HEK293 (cell line): ENCODE results near the gene VSTM2B.

Experiments
- CTCF ChIP-seq: fragments of 450-650 bp; formaldehyde crosslinking; IDR thresholded peaks from 2 replicates; pipeline ENCODE4 v1.5.1; 2016; ENCODE audit warnings: missing biosample characterization, missing genetic modification characterization
- GLIS2 ChIP-seq: fragments of 450-650 bp; formaldehyde crosslinking; IDR thresholded peaks from 2 replicates; pipeline ENCODE4 v1.5.1; 2016; ENCODE audit warnings: missing biosample characterization, missing genetic modification characterization
- KLF9 ChIP-seq: fragments of 450-650 bp; formaldehyde crosslinking; IDR thresholded peaks from 2 replicates; pipeline ENCODE4 v1.5.1; 2016; ENCODE audit warnings: missing biosample characterization, missing genetic modification characterization, low read depth
- RBAK ChIP-seq: fragments of 450-650 bp; formaldehyde crosslinking; IDR thresholded peaks from 2 replicates; pipeline ENCODE4 v1.5.1; 2016; ENCODE audit warnings: missing biosample characterization, missing genetic modification characterization
- SP2 ChIP-seq: fragments of 450-650 bp; formaldehyde crosslinking; IDR thresholded peaks from 2 replicates; pipeline ENCODE4 v1.5.1; 2016; ENCODE audit warnings: missing biosample characterization, missing genetic modification characterization
- TRIM28 ChIP-seq: IDR thresholded peaks from 2 replicates; pipeline ENCODE4 v1.6.1; 2011; ENCODE audit warnings: low read length, control low read depth, borderline replicate concordance
- YY1 ChIP-seq: fragments of 450-650 bp; formaldehyde crosslinking; IDR thresholded peaks from 2 replicates; pipeline ENCODE4 v1.5.1; 2018; ENCODE audit warnings: missing biosample characterization, missing genetic modification characterization
- ZBTB17 ChIP-seq: fragments of 450-650 bp; formaldehyde crosslinking; IDR thresholded peaks from 2 replicates; pipeline ENCODE4 v1.5.1; 2016; ENCODE audit warnings: missing biosample characterization, missing genetic modification characterization
- ZBTB21 ChIP-seq: fragments of 450-650 bp; formaldehyde crosslinking; IDR thresholded peaks from 2 replicates; pipeline ENCODE4 v1.5.1; 2017; ENCODE audit warnings: missing biosample characterization, missing genetic modification characterization
- ZBTB26 ChIP-seq: fragments of 450-650 bp; formaldehyde crosslinking; optimal IDR thresholded peaks from 2 replicates; pipeline ENCODE3; 2016; ENCODE audit warnings: missing biosample characterization, mild to moderate bottlenecking, missing genetic modification characterization
- ZBTB44 ChIP-seq: fragments of 450-650 bp; IDR thresholded peaks from 2 replicates; pipeline ENCODE4 v1.5.1; 2018; ENCODE audit warnings: missing biosample characterization, mild to moderate bottlenecking, missing genetic modification characterization
- ZBTB8A ChIP-seq: fragments of 450-650 bp; formaldehyde crosslinking; IDR thresholded peaks from 2 replicates; pipeline ENCODE4 v1.5.1; 2016; ENCODE audit warnings: missing biosample characterization, missing genetic modification characterization
- ZFP3 ChIP-seq: fragments of 450-650 bp; formaldehyde crosslinking; IDR thresholded peaks from 2 replicates; pipeline ENCODE4 v1.5.1; 2016; ENCODE audit warnings: low read depth, missing biosample characterization, missing genetic modification characterization
- ZNF10 ChIP-seq: fragments of 450-650 bp; formaldehyde crosslinking; IDR thresholded peaks from 2 replicates; pipeline ENCODE4 v1.5.1; 2017; ENCODE audit warnings: missing biosample characterization, missing genetic modification characterization
- ZNF132 ChIP-seq: fragments of 450-650 bp; formaldehyde crosslinking; IDR thresholded peaks from 2 replicates; pipeline ENCODE4 v1.5.1; 2017; ENCODE audit warnings: missing biosample characterization, missing genetic modification characterization, borderline replicate concordance
- ZNF140 ChIP-seq: fragments of 450-650 bp; formaldehyde crosslinking; IDR thresholded peaks from 2 replicates; pipeline ENCODE4 v1.5.1; 2016; ENCODE audit warnings: missing biosample characterization, missing genetic modification characterization
- ZNF175 ChIP-seq: fragments of 450-650 bp; formaldehyde crosslinking; IDR thresholded peaks from 2 replicates; pipeline ENCODE4 v1.5.1; 2016; ENCODE audit warnings: missing biosample characterization, missing genetic modification characterization
- ZNF2 ChIP-seq: fragments of 450-650 bp; formaldehyde crosslinking; IDR thresholded peaks from 2 replicates; pipeline ENCODE4 v1.5.1; 2016; ENCODE audit warnings: missing biosample characterization, missing genetic modification characterization
- ZNF335 ChIP-seq: fragments of 450-650 bp; formaldehyde crosslinking; conservative IDR thresholded peaks from 2 replicates; pipeline ENCODE4 v1.5.1; 2016; ENCODE audit warnings: missing biosample characterization, missing genetic modification characterization
- ZNF394 ChIP-seq: fragments of 450-650 bp; formaldehyde crosslinking; IDR thresholded peaks from 2 replicates; pipeline ENCODE4 v1.5.1; 2016; ENCODE audit warnings: missing biosample characterization, missing genetic modification characterization, mild to moderate bottlenecking, moderate library complexity, borderline replicate concordance
- ZNF433 ChIP-seq: fragments of 450-650 bp; formaldehyde crosslinking; IDR thresholded peaks from 2 replicates; pipeline ENCODE4 v1.5.1; 2016; ENCODE audit warnings: missing biosample characterization, missing genetic modification characterization, low read depth
- ZNF518A ChIP-seq: fragments of 450-650 bp; formaldehyde crosslinking; conservative IDR thresholded peaks from 2 replicates; pipeline ENCODE4 v1.5.1; 2016; ENCODE audit warnings: low read depth, missing biosample characterization, missing genetic modification characterization
- ZNF549 ChIP-seq: fragments of 450-650 bp; IDR thresholded peaks from 2 replicates; pipeline ENCODE4 v1.5.1; 2018; ENCODE audit warnings: missing biosample characterization, missing genetic modification characterization, mild to moderate bottlenecking, inconsistent platforms, moderate library complexity
- ZNF558 ChIP-seq: fragments of 450-650 bp; formaldehyde crosslinking; IDR thresholded peaks from 2 replicates; pipeline ENCODE4 v1.5.1; 2016; ENCODE audit warnings: missing biosample characterization, missing genetic modification characterization
- ZNF561 ChIP-seq: fragments of 450-650 bp; IDR thresholded peaks from 2 replicates; pipeline ENCODE4 v1.5.1; 2018; ENCODE audit warnings: missing biosample characterization, missing genetic modification characterization, borderline replicate concordance
- ZNF580 ChIP-seq: fragments of 450-650 bp; formaldehyde crosslinking; IDR thresholded peaks from 2 replicates; pipeline ENCODE4 v1.5.1; 2016; ENCODE audit warnings: missing biosample characterization, missing genetic modification characterization
- ZNF658 ChIP-seq: fragments of 450-650 bp; formaldehyde crosslinking; IDR thresholded peaks from 2 replicates; pipeline ENCODE4; 2016; ENCODE audit warnings: missing biosample characterization, missing genetic modification characterization
- ZNF660 ChIP-seq: fragments of 450-650 bp; IDR thresholded peaks from 2 replicates; pipeline ENCODE4 v1.5.1; 2018; ENCODE audit warnings: missing biosample characterization, mild to moderate bottlenecking, missing genetic modification characterization
- ZNF677 ChIP-seq: fragments of 450-650 bp; IDR thresholded peaks from 2 replicates; pipeline ENCODE4 v1.5.0; 2018; ENCODE audit warnings: missing biosample characterization, mild to moderate bottlenecking, missing genetic modification characterization, moderate library complexity
- ZNF76 ChIP-seq: fragments of 450-650 bp; formaldehyde crosslinking; IDR thresholded peaks from 2 replicates; pipeline ENCODE4; 2016; ENCODE audit warnings: low read depth, missing biosample characterization, missing genetic modification characterization, borderline replicate concordance
- ZNF791 ChIP-seq: fragments of 450-650 bp; formaldehyde crosslinking; IDR thresholded peaks from 2 replicates; pipeline ENCODE4 v1.5.1; 2016; ENCODE audit warnings: missing biosample characterization, missing genetic modification characterization

The VSTM2B gene

GRCh38 chr19:29596885-29597525 lies 71.2 kb downstream of the VSTM2B start (continued):
- TF ChIP-seq ZNF10 (tag by site-specific recombination) (0 out of 2 replicates have a peak, but pooled peaks have one; percentile 8), ZNF660 (tag by site-specific recombination) (peak; percentile 42), SP2 (tag by site-specific recombination) (peak; percentile 41; the same call in 1 of the 2 replicates), ZNF433 (no peak), TRIM28 (no peak), ZNF140 (tag by site-specific recombination) (no peak), RBAK (tag by site-specific recombination) (no peak), ZNF132 (tag by site-specific recombination) (no peak), ZNF175 (tag by site-specific recombination) (no peak), ZNF561 (tag by site-specific recombination) (0 out of 2 replicates have a peak, but pooled peaks have one; percentile 48), ZNF518A (no peak), ZNF394 (tag by site-specific recombination) (0 out of 2 replicates have a peak, but pooled peaks have one; percentile 55), YY1 (tag by site-specific recombination) (no peak), ZNF791 (tag by site-specific recombination) (no peak), GLIS2 (tag by site-specific recombination) (no peak), KLF9 (tag by site-specific recombination) (no peak), ZBTB26 (tag by site-specific recombination) (peak; percentile 2), ZNF580 (0 out of 2 replicates have a peak, but pooled peaks have one; percentile 57), ZBTB17 (tag by site-specific recombination) (peak; percentile 94), ZNF76 (tag by site-specific recombination) (peak; percentile 32; the same call in 1 of the 2 replicates), ZNF658 (tag by site-specific recombination) (no peak), ZFP3 (peak; percentile 63; the same call in 1 of the 2 replicates), ZBTB21 (tag by site-specific recombination) (peak; percentile 40), ZNF549 (no peak), ZNF558 (tag by site-specific recombination) (no peak), ZNF335 (peak; percentile 41), ZNF677 (tag by site-specific recombination) (no peak), ZBTB44 (peak; percentile 66), CTCF (tag by site-specific recombination) (peak; percentile 87), ZNF2 (tag by site-specific recombination) (peak; percentile 58; the same call in 1 of the 2 replicates), ZBTB8A (tag by site-specific recombination) (peak; percentile 41; the same call in 1 of the 2 replicates)
